ENCODE measurements around the gene RSPO4.
A peak's percentile ranks its signal among the peaks of the same experiment; 100 is the strongest.

Gene RSPO4

GRCh38 chr20:1014471-1014870, 12.4 kb upstream of the RSPO4 start:
- H2BK120ac ChIP-seq (ENCODE audit: low read depth, low read length) = no peak overlapping the region
- no peak overlapping the region for H4K8ac ChIP-seq (ENCODE audit: low read length)
- no peak overlapping the region for H2AFZ ChIP-seq (ENCODE audit: low read depth, low read length)
- H3K36me3 ChIP-seq (ENCODE audit: control insufficient read depth in 1 of 2, insufficient read depth in 2 of 2, low read depth in 1 of 2, low read length in 2 of 2) = no peaks in the 10 kb centered on the region
- H3K14ac ChIP-seq (ENCODE audit: low read length in 2 of 2) = no peak overlapping the region
- H2BK15ac ChIP-seq (ENCODE audit: low read depth, poor library complexity, severe bottlenecking) = no peak overlapping the region
- H3K4ac ChIP-seq (ENCODE audit: low read depth in 1 of 2, low read length in 2 of 2) = no peak overlapping the region
- H3K27me3 ChIP-seq (ENCODE audit: control insufficient read depth in 1 of 2, insufficient read depth in 1 of 2, low read length in 2 of 2) = peaks cover 11 to 21% of the 10 kb centered on the region in 2 experiments
- no peak overlapping the region for H4K91ac ChIP-seq (ENCODE audit: low read length)
- H3K4me1 ChIP-seq (ENCODE audit: control insufficient read depth, insufficient read depth, low read depth, low read length) = no peaks in the 10 kb centered on the region
- H3K9ac ChIP-seq (ENCODE audit: low read length) = no peak overlapping the region
- H3K23ac ChIP-seq (ENCODE audit: low read length in 2 of 2) = no peak overlapping the region
- DNase-seq = no peak
- H3K4me2 ChIP-seq (ENCODE audit: low read length, poor library complexity, severe bottlenecking) = no peak overlapping the region
- no peak overlapping the region for H2AK5ac ChIP-seq (ENCODE audit: low read length, severe bottlenecking)
- no peak overlapping the region for H3K4me3 ChIP-seq (ENCODE audit: insufficient read depth in 1 of 2, low read depth in 1 of 2, low read length in 2 of 2)
- H3K9me3 ChIP-seq (ENCODE audit: control insufficient read depth, low read length) = no peaks in the 10 kb centered on the region
- H3K18ac ChIP-seq (ENCODE audit: low read depth in 1 of 2, low read length in 2 of 2) = no peak overlapping the region
- H2BK5ac ChIP-seq (ENCODE audit: low read depth, low read length, poor library complexity, severe bottlenecking) = no peak overlapping the region
- H2BK12ac ChIP-seq (ENCODE audit: low read length in 2 of 2) = no peak overlapping the region
- WGBS = 82% methylated on average over 7 of the region's 7 CpGs
- no peak overlapping the region for H3K27ac ChIP-seq (ENCODE audit: low read length, poor library complexity, severe bottlenecking)
- H3K79me1 ChIP-seq (replicated peaks; ENCODE audit: low read length, poor library complexity, severe bottlenecking) = no peaks in the 10 kb centered on the region

- Histone ChIP-seq H3K4me1 (ENCODE audit: control insufficient read depth, insufficient read depth, low read depth, low read length) (no peaks in the 10 kb centered on the region), H2AK5ac (ENCODE audit: low read length, severe bottlenecking) (no peak overlapping the region), H3K23ac (ENCODE audit: low read length in 2 of 2) (no peak overlapping the region), H3K27me3 (ENCODE audit: control insufficient read depth in 1 of 2, insufficient read depth in 1 of 2, low read length in 2 of 2) (peaks cover 11 to 24% of the 10 kb centered on the region in 2 experiments), H3K4ac (ENCODE audit: low read depth in 1 of 2, low read length in 2 of 2) (no peak overlapping the region), H3K18ac (ENCODE audit: low read depth in 1 of 2, low read length in 2 of 2) (no peak overlapping the region), H2BK12ac (ENCODE audit: low read length in 2 of 2) (no peak overlapping the region), H3K79me1 (replicated peaks; ENCODE audit: low read length, poor library complexity, severe bottlenecking) (no peaks in the 10 kb centered on the region), H3K4me2 (ENCODE audit: low read length, poor library complexity, severe bottlenecking) (no peak overlapping the region), H2BK15ac (ENCODE audit: low read depth, poor library complexity, severe bottlenecking) (no peak overlapping the region), H2BK5ac (ENCODE audit: low read depth, low read length, poor library complexity, severe bottlenecking) (no peak overlapping the region), H3K9me3 (ENCODE audit: control insufficient read depth, low read length) (no peaks in the 10 kb centered on the region), H2AFZ (ENCODE audit: low read depth, low read length) (no peak overlapping the region), H3K9ac (ENCODE audit: low read length) (no peak overlapping the region), H3K27ac (ENCODE audit: low read length, poor library complexity, severe bottlenecking) (no peak overlapping the region), H2BK120ac (ENCODE audit: low read depth, low read length) (no peak overlapping the region), H4K8ac (ENCODE audit: low read length) (no peak overlapping the region), H4K91ac (ENCODE audit: low read length) (no peak overlapping the region), H3K14ac (ENCODE audit: low read length in 2 of 2) (no peak overlapping the region), H3K4me3 (ENCODE audit: insufficient read depth in 1 of 2, low read depth in 1 of 2, low read length in 2 of 2) (no peak overlapping the region), H3K36me3 (ENCODE audit: control insufficient read depth in 1 of 2, insufficient read depth in 2 of 2, low read depth in 1 of 2, low read length in 2 of 2) (no peaks in the 10 kb centered on the region)
- WGBS = 66% methylated on average over 7 of the region's 7 CpGs
- DNase-seq = no peak
Observed at GRCh38 chr20:1013566-1014340, 11.6 kb upstream of the RSPO4 start.

- Histone ChIP-seq H2AK5ac (ENCODE audit: low read length, severe bottlenecking) (no peak overlapping the region), H3K4me2 (ENCODE audit: low read length, poor library complexity, severe bottlenecking) (no peak overlapping the region), H2BK120ac (ENCODE audit: low read depth, low read length) (no peak overlapping the region), H2BK15ac (ENCODE audit: low read depth, poor library complexity, severe bottlenecking) (no peak overlapping the region), H3K23ac (ENCODE audit: low read length in 2 of 2) (no peak overlapping the region), H4K91ac (ENCODE audit: low read length) (no peak overlapping the region), H4K8ac (ENCODE audit: low read length) (no peak overlapping the region), H3K36me3 (ENCODE audit: control insufficient read depth in 1 of 2, insufficient read depth in 2 of 2, low read depth in 1 of 2, low read length in 2 of 2) (no peaks in the 10 kb centered on the region), H2BK12ac (ENCODE audit: low read length in 2 of 2) (no peak overlapping the region), H3K9ac (ENCODE audit: low read length) (no peak overlapping the region), H2BK5ac (ENCODE audit: low read depth, low read length, poor library complexity, severe bottlenecking) (no peak overlapping the region), H3K27me3 (ENCODE audit: control insufficient read depth in 1 of 2, insufficient read depth in 1 of 2, low read length in 2 of 2) (peaks cover 11 to 24% of the 10 kb centered on the region in 2 experiments), H3K27ac (ENCODE audit: low read length, poor library complexity, severe bottlenecking) (no peak overlapping the region), H3K14ac (ENCODE audit: low read length in 2 of 2) (no peak overlapping the region), H3K9me3 (ENCODE audit: control insufficient read depth, low read length) (no peaks in the 10 kb centered on the region), H3K4me3 (ENCODE audit: insufficient read depth in 1 of 2, low read depth in 1 of 2, low read length in 2 of 2) (no peak overlapping the region), H3K79me1 (replicated peaks; ENCODE audit: low read length, poor library complexity, severe bottlenecking) (no peaks in the 10 kb centered on the region), H3K4me1 (ENCODE audit: control insufficient read depth, insufficient read depth, low read depth, low read length) (no peaks in the 10 kb centered on the region), H2AFZ (ENCODE audit: low read depth, low read length) (no peak overlapping the region), H3K18ac (ENCODE audit: low read depth in 1 of 2, low read length in 2 of 2) (no peak overlapping the region), H3K4ac (ENCODE audit: low read depth in 1 of 2, low read length in 2 of 2) (no peak overlapping the region)
- 57% methylated on average over 9 of the region's 10 CpGs for WGBS
- no peak for DNase-seq
Observed at GRCh38 chr20:1012359-1013168, 10.5 kb upstream of the RSPO4 start.

GRCh38 chr20:1010659-1011058, 8.5 kb upstream of the RSPO4 start:
- no peaks in the 10 kb centered on the region for H3K9me3 ChIP-seq (ENCODE audit: control insufficient read depth, low read length)
- H2BK12ac ChIP-seq (ENCODE audit: low read length in 2 of 2) = no peak overlapping the region
- H3K4me3 ChIP-seq (ENCODE audit: insufficient read depth in 1 of 2, low read depth in 1 of 2, low read length in 2 of 2) = no peak overlapping the region
- 89% methylated on average over 6 of the region's 6 CpGs for WGBS
- no peak overlapping the region for H3K18ac ChIP-seq (ENCODE audit: low read depth in 1 of 2, low read length in 2 of 2)
- H3K27ac ChIP-seq (ENCODE audit: low read length, poor library complexity, severe bottlenecking) = no peak overlapping the region
- no peak overlapping the region for H2BK120ac ChIP-seq (ENCODE audit: low read depth, low read length)
- no peaks in the 10 kb centered on the region for H3K4me1 ChIP-seq (ENCODE audit: control insufficient read depth, insufficient read depth, low read depth, low read length)
- no peak overlapping the region for H2BK15ac ChIP-seq (ENCODE audit: low read depth, poor library complexity, severe bottlenecking)
- H3K9ac ChIP-seq (ENCODE audit: low read length) = no peak overlapping the region
- no peak overlapping the region for H2AK5ac ChIP-seq (ENCODE audit: low read length, severe bottlenecking)
- H3K14ac ChIP-seq (ENCODE audit: low read length in 2 of 2) = peak overlapping the region in 1 of 2 experiments; percentile 47
- H4K91ac ChIP-seq (ENCODE audit: low read length) = no peak overlapping the region
- no peak overlapping the region for H4K8ac ChIP-seq (ENCODE audit: low read length)
- H3K23ac ChIP-seq (ENCODE audit: low read length in 2 of 2) = peak overlapping the region in 1 of 2 experiments; percentile 70
- no peaks in the 10 kb centered on the region for H3K79me1 ChIP-seq (replicated peaks; ENCODE audit: low read length, poor library complexity, severe bottlenecking)
- H3K4me2 ChIP-seq (ENCODE audit: low read length, poor library complexity, severe bottlenecking) = no peak overlapping the region
- DNase-seq = no peak
- H2AFZ ChIP-seq (ENCODE audit: low read depth, low read length) = no peak overlapping the region
- H3K36me3 ChIP-seq (ENCODE audit: control insufficient read depth in 1 of 2, insufficient read depth in 2 of 2, low read depth in 1 of 2, low read length in 2 of 2) = no peaks in the 10 kb centered on the region
- no peak overlapping the region for H3K4ac ChIP-seq (ENCODE audit: low read depth in 1 of 2, low read length in 2 of 2)
- H3K27me3 ChIP-seq (ENCODE audit: control insufficient read depth in 1 of 2, insufficient read depth in 1 of 2, low read length in 2 of 2) = peaks cover 11 to 27% of the 10 kb centered on the region in 2 experiments
- no peak overlapping the region for H2BK5ac ChIP-seq (ENCODE audit: low read depth, low read length, poor library complexity, severe bottlenecking)

All from mesenchymal stem cell (in vitro differentiated cells and primary cell).